ENCODE measurements around the gene SH2B3.

- no peak for TF ChIP-seq CTCF (IDR thresholded peaks at IDR 0.05)
- TF ChIP-seq POLR2A (IDR thresholded peaks at IDR 0.05): no peak
Measured at GRCh38 chr12:111417290-111417689, 11.6 kb downstream of the SH2B3 start.

All from vagina (tissue), 2 donors.